ENCODE data around the gene DHRS13.
"Not testable (repeated sequence)": the region's sequence is repeated elsewhere in the genome, so short reads cannot be mapped to it uniquely, and the experiment has no call there.

The DHRS13 gene

DNA sequence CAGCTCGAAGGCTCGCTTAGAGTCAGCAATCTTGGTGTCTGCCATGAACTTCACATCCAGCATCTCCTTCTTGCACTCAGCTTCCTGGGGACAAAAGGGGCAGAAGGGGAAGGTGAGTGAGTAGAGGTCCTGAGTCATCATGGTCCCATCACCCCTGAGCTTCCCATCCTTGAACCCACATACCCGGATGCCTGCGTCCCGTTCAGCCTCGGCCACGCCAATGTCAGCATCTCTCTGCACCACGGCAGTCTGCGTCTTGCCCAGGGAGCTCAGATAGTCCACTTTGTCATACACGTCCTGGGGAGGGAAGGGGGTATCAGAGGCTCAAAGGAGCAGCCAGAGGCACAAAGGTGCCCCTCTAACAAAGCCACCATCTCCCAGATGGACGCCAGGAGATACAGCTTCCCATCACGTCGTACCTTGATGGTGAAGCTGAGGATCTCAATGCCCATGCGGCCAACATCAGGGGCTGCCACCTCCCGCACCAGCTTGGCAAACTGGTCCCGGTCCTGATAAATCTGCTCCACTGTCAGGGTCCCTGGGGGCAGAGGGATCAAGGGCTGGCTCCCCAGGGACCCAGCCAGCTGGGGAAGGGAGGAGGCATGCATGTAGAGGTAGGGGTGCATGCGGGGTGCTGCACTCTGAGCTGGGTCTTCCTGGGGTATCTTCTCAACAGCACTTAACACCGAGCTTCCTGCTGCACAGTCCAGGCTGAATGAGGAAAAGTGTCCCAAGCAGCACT lies 20.6 kb downstream of the DHRS13 start:
- DNase-seq (ENCODE audit: low read depth in 3 of 3) = no peak

DNA sequence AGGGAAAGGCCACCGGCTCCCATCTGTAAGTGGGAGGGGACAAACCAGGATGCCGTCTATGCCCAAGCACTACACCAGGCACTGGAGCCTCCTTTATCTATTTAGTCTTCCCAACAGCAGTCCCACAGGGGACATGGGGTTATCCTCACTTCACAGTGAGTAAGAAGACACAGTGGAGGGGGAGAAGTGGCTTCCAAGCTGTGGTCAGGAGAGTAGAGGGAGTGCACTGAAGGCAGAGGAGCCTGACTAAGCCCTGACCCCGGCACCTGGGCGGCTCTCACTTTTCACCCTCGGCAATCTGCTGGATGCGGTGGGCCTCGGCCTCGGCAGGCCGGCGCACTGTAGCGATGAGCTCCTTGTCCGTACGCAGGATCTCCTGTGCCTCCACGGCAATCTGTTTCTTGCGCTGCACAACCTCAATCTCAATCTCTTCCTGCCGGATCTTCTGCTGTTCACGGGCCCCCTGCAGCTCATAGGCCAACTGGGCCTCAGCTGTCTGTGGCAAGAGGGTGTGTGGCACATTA lies 21.3 kb downstream of the DHRS13 start:
- DNase-seq (ENCODE audit: low read depth in 3 of 3) = no peak

DNA sequence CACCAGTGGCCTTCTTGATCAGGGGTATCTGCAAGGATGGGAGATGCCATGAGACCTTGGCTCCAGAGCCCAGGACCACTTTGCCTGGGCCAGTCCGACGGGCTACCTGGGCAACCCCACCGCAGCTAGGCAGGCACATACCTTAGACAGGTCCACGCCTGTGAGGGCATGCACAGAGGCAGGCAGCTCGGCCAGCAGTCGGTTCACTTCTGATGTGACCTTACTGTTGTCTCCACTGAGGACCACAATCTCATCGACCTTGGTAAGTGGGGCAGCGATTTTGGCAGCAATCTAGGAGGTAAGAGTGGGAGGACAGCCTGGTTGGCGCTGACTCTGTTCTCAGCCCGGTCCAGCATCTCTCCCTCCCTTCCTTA lies 22.3 kb downstream of the DHRS13 start:
- DNase-seq (ENCODE audit: low read depth in 3 of 3) = no peak

DNA sequence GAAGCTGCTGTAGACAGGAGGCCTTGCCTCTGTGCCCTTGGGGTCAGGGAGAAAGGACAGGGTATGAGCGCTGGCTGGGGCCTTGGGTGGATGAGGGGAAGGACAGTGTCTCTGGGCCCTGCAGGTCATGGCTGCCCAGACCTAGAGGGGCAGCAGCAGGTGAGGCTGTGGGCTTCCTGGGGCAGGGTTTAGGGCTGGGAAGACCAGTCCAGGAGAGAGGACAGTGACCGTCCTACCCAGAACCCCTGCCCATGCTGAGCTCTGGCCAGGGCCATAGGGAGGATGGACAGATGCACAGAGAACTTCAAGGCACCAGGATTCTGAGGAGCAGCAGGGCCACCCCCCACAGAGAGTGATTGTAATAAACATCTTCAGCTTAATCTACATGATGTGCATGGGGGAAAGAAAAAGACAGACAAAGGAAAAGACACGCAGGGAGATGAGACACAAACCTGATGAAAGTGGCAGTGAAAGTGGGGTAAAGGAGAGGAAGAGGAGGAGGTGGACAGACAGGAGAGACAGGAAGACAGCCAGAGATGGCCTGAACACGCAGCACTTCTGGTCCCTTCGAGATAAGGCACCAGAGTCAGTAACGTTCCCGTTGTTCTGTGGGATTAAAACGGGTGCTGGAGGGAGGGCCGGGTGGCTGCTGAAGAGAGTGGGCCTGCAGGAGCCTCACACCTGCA lies 22.9 kb downstream of the DHRS13 start:
- no peak for DNase-seq (ENCODE audit: low read depth in 3 of 3)

DNA sequence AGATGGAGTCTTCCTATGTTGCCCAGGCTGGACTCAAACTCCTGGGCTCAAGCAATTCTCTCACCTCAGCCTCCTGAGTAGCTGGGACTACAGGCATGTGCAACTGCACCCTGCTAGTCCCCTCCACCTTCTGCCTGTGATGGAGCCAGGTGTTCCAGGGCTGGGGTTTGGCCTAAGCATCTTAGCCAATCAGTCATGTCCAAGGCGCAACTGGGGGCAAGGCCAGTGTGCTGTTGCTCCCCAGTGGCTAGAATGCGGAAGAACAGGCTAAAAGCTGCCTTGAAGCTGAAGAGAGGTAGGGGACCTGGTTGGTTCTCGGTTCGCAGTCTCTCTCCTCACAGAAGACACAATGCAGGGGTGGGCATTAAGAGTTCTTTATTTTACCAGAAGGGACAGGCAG lies 23.9 kb downstream of the DHRS13 start:
- no peak for DNase-seq (ENCODE audit: low read depth in 3 of 3)

DNA sequence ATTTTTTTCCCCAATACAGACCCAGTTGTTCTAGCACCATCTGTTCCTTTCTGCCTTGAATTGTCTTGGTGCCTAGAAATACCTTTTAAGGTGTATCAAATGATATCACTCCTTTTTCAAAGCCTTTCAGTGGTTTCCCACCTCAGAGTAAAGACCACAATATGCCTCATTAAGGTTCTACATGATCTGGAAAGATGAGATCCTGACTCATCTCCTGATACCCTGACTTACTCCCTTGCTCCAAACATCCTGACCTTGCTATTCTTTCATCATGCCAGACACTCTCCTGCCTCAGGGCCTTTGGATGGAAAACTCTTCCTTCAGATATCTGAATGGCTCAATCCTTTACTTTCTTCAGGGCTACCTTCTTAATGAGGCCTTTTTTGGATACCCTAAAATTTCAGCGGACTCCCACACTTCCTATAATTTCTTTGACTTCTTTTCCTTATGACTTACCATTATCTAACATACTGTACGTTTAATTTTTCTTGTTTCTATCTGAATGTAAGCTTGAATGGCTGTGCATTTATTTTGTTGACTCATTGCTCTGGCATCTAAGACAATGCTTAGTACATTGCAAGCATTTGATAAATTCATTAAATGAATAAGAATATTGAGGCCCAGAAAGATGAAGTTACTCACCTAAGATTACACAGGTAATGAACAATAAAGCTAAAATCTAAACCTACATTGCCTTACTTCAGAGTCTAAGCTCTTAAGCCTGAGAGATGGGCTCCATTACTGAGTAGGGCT lies 24.5 kb downstream of the DHRS13 start:
- no peak for DNase-seq (ENCODE audit: low read depth in 3 of 3)

DNA sequence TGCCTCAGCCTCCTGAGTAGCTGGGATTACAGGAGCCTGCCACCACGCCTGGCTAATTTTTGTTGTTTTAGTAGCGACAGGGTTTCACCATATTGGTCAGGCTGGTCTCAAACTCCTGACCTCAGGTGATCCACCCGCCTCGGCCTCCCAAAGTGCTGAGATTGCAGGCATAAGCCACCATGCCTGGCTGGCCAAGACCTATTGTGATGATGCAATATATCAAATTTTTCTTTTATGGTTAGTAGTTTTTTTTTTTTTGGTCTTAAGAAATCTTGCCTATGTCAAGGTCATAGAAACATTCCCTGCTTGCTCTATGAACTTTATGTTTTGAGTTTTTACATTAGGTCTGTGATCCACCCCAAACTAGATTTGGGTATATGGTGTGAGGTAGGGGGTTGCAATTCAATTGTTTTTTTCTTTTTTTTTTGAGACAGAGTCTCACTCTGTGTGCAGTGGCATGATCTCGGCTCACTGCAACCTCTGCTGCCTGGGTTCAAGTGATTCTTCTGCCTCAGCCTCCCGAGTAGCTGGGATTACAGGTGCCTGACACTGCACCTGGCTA lies 25.6 kb downstream of the DHRS13 start:
- not testable (repeated sequence) for DNase-seq (ENCODE audit: low read depth in 3 of 3)

DNA sequence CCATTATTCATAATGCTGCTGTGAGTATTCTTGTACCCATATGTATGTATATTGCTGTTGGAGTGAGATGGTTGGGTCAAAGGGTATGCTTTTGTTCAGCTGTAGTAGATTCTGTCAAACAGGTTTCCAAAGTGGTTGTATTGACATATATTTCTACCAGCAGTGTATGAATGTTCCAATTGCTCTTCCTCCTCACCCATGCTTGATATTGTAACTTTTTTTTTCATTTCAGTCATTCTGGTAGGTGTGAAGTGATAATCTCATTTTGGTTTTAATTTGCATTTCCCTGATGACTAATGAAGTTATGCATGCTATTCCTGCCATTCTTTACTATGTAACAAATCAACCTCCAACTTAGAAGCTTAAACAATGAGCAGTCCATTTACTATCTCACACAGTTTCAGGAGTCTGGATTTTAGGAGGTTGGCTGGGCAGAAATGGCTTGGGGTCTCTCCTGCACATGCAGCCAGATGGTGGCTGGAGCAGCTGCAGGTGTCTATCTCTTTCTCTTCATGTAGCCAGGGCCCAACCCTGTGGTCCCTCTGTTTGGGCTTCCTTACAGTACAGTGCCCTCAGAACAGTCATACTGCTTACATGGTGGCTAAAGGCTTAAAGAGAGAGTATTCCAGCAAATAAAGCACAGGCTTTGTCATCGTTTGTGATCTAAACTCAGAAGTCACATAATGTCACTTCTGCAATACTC lies 26.9 kb downstream of the DHRS13 start:
- DNase-seq (ENCODE audit: low read depth in 3 of 3) = no peak

DNA sequence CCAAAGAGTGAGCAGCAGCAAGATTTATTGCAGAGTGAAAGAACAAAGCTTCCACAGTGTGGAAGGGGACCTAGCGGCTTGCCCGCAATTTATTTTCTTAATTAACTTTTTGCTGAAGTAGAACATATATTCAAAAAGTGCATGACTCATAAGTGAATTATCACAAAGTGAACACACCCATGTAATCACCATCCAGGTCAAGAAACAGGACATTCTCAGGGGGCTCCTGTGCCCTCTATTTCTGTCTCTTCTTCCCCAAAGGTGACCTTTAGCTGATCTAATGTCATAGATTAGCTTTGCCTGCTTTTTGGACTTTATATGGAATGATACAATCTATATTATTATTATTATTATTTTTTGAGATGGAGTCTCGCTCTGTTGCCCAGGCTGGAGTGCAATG lies 28.1 kb downstream of the DHRS13 start:
- DNase-seq (ENCODE audit: low read depth in 3 of 3) = no peak

DNA sequence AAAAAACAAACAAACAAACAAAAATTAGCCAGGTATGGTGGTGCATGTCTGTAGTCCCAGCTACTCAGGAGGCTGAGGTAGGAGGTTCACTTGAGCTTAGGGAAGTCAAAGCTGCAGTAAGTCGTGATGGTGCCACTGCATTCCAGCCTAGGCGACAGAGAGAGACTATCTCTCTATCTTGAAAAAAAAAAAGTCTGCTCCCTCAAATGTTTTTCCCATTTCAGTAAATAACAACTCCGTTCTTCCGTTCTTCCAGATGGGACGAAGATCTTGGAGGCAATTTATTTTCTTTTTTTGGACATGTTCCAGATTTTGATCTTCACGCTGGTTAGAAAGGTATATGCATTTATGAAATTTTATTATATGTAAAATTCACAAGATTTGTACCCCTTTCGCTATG lies 29.0 kb downstream of the DHRS13 start:
- DNase-seq (ENCODE audit: low read depth in 3 of 3) = no peak

DNA sequence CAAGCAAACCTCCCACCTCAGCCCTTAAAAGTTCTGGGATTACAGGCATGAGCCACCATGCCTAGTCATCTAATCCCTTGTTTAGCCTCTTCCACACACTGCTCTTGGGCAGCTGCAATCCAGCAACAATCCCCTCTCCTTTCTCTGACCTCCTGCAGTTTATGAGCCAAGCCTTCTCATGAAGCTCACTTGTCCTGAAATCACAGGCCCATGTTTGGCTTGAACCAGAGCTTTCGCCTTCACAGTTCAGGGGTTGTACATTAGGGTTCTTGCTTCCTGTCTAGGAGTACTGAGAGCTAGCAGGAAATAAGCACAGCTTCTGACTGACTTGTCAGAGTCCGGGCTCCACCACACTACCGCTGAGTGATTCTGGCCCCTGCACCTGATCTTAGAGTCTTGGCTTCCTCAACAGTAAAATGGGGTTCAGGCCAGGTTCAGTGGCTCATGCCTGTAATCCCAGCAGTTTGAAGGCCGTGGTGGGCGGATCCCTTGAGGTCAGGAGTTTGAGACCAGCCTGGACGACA lies 31.8 kb downstream of the DHRS13 start:
- DNase-seq (ENCODE audit: low read depth in 3 of 3) = no peak

DNA sequence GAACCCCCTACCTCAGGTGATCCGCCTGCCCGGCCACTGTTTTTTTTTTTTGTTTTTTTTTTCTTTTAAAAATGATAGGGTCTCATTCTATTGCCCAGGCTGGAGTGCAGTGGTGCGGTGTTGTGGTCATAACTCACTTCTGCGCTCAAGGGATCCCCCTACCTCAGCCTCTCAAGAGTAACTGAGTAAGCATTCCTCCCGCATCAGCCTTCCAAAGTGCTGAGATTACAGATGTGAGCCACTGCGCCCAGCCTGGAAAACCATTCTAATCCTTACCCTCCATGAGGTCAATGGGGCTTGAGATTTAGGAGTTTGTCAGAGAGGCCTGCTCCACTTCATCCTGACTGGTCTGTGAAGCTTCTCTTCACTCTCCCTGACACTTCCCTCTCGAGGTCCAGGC lies 35.6 kb downstream of the DHRS13 start:
- DNase-seq (ENCODE audit: low read depth in 3 of 3) = no peak

DNA sequence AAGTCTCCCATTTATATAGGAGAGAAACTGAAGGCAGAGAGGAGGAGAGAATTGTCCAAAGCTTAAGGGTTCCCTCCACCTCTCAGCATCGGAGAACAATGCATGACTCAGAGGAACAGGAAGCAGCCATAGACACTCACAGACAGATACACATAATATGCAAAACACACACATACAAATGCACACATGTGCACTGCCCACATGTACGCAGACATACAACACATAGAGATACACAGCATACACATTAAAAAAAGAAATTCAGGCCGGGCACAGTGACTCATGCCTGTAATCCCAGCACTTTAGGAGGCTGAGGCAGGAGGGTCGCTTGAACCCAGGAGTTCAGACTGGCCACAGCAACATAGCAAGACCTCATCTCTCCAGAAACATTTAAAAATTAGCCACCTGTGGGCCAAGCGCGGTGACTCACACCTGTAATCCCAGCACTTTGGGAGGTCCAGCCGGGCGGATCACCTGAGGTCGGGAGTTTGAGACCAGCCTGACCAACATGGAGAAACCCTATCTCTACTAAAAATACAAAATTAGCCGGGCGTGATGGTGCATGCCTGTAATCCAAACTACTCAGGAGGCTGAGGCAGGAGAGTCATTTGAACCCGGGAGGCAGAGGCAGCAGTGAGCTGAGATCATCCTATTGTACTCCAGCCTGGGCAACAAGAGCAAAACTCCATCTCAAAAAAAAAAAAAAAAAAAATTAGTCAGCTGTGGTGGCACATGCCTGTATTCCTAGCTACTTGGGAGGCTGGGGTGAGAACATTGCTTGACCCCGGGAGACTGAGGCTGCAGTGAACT lies 36.7 kb downstream of the DHRS13 start:
- DNase-seq (ENCODE audit: low read depth in 3 of 3) = no peak

DNA sequence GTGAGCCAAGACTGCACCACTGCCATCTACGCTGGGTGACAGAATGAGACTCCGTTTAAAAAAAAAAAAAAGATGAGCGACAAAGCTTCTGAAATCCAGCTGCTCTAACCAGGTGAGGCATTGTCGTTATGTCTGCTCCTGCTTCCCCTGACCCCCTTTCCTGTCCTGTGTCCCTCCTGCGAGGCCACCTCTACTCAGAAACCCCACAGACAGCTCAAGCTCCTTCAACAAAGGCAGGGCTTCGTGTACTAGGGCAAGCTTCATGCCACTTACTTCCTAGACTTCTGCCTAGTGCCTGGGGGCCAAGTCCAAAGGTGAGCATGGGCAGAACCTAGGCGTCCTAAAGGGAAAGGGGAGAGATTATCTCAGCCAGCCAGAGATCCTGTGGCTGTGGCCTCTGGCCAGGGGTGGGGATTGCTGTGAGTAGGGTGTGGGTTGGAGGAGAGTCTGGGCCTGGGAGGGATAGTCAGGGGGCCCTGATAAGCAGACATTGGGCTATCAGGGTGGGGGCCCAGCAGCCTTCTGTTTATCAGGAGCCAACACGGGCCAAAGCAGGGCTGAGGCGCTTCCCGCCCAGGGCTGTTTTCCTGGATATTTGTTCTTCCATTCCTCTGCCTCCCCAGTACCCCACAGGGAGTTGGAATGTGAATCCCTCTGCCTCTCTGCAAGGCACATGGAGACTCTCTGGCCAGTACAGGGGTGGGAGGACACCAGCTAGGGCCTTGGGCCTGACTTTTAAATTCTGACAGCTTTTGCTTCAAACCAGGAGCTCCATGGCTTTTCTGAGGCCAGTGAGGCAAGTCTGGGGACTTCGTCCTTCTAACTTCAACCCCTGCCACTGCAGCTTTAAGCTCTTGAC lies 37.7 kb downstream of the DHRS13 start:
- DNase-seq (ENCODE audit: low read depth in 3 of 3) = no peak

DNA sequence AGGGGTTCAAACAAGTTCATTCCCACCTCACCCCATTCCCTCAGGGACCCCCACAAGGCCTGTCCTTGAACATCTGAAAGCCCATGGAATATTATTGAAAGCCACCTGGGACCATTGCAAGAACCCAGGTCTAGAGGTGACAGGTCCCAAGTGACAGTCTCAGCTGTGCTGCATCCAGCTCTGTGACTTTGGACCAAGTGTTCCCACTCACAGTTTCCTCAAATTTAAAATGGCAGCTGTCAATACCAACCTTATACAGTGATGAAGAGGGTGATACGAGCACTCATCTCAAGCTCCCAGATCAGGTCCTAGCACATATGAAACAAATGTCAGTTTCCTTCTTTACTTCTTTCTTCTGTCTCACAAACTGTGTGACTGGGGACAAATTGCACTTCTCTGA lies 38.9 kb downstream of the DHRS13 start:
- DNase-seq (ENCODE audit: low read depth in 3 of 3) = no peak

DNA sequence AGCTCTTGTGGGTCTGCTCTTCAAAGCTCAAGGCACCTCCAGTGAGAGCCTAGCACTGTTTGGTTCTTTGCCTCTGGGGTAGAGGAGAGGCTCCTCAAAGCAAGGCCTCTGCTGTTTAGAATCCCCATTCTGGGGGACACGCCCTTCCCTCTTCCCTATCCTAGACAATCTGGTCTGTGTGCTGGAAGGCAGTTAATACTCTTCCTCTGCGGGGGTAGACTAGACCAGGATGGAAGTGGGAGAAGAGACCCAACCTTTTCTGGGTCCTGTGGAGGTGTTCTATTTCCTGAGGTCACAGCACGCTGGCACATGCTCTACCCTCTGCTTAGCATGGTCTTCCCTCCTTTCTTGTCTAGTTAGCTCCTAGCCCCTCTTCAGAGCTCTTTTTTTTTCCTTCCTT lies 40.3 kb downstream of the DHRS13 start:
- DNase-seq (ENCODE audit: low read depth in 3 of 3) = no peak

DNA sequence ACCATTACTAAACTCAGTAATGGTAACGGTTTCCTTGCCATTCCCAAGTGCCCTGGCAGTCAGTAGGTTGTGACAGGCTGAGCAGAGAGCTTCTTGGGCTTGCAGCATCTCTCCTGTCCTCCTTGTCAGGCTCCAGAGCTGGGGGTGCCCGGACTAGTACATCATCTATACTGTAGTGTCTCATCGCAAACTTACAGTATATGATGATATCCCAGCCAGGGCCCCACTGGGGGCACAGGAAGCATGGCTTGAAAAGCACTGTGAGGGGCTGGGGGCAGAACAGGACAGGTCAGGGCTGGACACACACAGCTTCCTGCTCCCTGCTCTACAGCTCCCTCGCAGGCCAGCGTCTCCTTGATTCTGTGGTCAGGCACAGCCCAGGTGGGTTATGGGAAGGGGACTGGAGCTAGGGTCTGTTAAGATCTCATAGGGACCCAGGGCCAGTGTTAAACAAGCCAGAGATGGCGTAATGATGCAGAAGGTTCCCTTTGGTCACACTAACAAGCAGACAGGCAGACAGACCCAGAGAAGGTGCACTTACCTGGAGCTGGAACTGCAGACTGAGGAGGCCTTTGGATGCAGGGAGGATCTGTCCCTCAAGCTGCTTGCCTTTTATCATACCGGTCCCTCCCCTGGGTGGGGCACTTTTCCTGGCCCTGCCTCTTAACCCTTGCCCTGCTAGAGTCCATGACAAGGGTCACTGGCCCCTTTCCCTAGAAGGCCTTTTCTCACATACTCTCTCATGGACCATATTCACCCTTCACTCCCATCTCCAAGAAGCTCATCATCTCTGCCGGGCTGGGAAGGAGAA lies 41.3 kb downstream of the DHRS13 start:
- no peak for DNase-seq (ENCODE audit: low read depth in 3 of 3)

DNA sequence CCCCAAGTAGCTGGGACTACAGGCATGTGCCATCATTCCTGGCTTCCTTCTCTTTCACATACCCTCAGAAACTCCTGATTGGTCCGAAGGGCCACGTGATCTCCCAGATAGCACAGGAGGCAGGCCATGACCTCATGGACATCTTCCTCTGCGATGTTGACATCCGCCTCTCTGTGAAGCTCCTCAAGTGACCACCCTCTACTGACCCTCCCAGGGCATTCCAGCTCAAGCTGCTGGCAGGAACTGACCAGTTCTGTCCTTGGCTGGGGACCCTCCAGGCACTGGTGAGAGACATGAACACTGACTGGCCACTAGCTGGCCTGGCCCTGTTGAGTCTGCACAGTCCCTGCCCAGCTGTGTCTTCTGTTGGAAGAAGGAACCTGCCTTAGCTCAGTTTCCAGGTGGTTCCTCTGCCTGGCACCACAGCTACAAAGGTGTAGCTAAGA lies 42.5 kb downstream of the DHRS13 start:
- DNase-seq (ENCODE audit: low read depth in 3 of 3) = no peak
